ENCODE results near the gene IPCEF1.

- TF ChIP-seq, protein P1, sequence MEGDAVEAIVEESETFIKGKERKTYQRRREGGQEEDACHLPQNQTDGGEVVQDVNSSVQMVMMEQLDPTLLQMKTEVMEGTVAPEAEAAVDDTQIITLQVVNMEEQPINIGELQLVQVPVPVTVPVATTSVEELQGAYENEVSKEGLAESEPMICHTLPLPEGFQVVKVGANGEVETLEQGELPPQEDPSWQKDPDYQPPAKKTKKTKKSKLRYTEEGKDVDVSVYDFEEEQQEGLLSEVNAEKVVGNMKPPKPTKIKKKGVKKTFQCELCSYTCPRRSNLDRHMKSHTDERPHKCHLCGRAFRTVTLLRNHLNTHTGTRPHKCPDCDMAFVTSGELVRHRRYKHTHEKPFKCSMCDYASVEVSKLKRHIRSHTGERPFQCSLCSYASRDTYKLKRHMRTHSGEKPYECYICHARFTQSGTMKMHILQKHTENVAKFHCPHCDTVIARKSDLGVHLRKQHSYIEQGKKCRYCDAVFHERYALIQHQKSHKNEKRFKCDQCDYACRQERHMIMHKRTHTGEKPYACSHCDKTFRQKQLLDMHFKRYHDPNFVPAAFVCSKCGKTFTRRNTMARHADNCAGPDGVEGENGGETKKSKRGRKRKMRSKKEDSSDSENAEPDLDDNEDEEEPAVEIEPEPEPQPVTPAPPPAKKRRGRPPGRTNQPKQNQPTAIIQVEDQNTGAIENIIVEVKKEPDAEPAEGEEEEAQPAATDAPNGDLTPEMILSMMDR (conservative IDR thresholded peaks at IDR 0.05; ENCODE audit: low read depth, low read length), result no peak
- no peak for TF ChIP-seq POLR2A (IDR thresholded peaks at IDR 0.05; ENCODE audit: low read depth, low read length)
- no peak for TF ChIP-seq SMC3 (IDR thresholded peaks at IDR 0.05; ENCODE audit: low read depth, low read length)
- no peak for TF ChIP-seq RAD21 (IDR thresholded peaks at IDR 0.05; ENCODE audit: low read length)
These were observed 26.1 kb upstream of the IPCEF1 start for GRCh38 chr6:154382740-154383139.
